ENCODE results near the gene IL4.
"Not testable (repeated sequence)": the region's sequence is repeated elsewhere in the genome, so short reads cannot be mapped to it uniquely, and the experiment has no call there.

IL4 gene

GRCh38 chr5:132673939-132674630 is at the start of gene IL4:
Gene IL4 (plus strand): TSS chr5:132673989. CDS start chr5:132674051, 62 bp downstream.
- Mint-ChIP-seq H3K27ac (peak within 1 kb of the TSS; percentile 88), H3K36me3 (no peaks in the 10 kb centered on the region), H3K4me3 (peak within 1 kb of the TSS; percentile 57), H3K4me1 (peaks cover 33% of the 10 kb centered on the region), H3K9me3 (no peaks in the 10 kb centered on the region)
- peak; percentile 17 for ATAC-seq
- DNase-seq (ENCODE audit: low spot score in 2 of 2) = no peak

GRCh38 chr5:132627470-132627869 is 46.3 kb upstream of the IL4 start:
- ATAC-seq (no peak), DNase-seq (ENCODE audit: low spot score in 2 of 2) (no peak)
- Mint-ChIP-seq H3K27ac (no peak overlapping the region), H3K4me3 (no peak overlapping the region), H3K36me3 (peaks cover 66% of the 10 kb centered on the region), H3K9me3 (no peaks in the 10 kb centered on the region), H3K4me1 (peaks cover 43% of the 10 kb centered on the region)

GRCh38 chr5:132628814-132629213 is 45.0 kb upstream of the IL4 start:
- peak overlapping the region; percentile 74 for H3K27ac Mint-ChIP-seq
- H3K9me3 Mint-ChIP-seq = no peaks in the 10 kb centered on the region
- ATAC-seq (no peak), DNase-seq (ENCODE audit: low spot score in 2 of 2) (no peak)
- peak overlapping the region; percentile 17 for H3K4me3 Mint-ChIP-seq
- peaks cover 64% of the 10 kb centered on the region for H3K36me3 Mint-ChIP-seq
- peaks cover 31% of the 10 kb centered on the region for H3K4me1 Mint-ChIP-seq

GRCh38 chr5:132629230-132629944 is 44.4 kb upstream of the IL4 start:
- no peaks in the 10 kb centered on the region for H3K9me3 Mint-ChIP-seq
- peak overlapping the region; percentile 17 for H3K4me3 Mint-ChIP-seq
- peaks cover 30% of the 10 kb centered on the region for H3K4me1 Mint-ChIP-seq
- DNase-seq (ENCODE audit: low spot score in 2 of 2) = no peak
- H3K27ac Mint-ChIP-seq = peak overlapping the region; percentile 74
- H3K36me3 Mint-ChIP-seq = peaks cover 64% of the 10 kb centered on the region
- ATAC-seq = peak; percentile 65

GRCh38 chr5:132633587-132633986 is 40.2 kb upstream of the IL4 start:
- not testable (repeated sequence) for H3K9me3 Mint-ChIP-seq; H3K27ac Mint-ChIP-seq; H3K4me3 Mint-ChIP-seq; DNase-seq (ENCODE audit: low spot score in 2 of 2); ATAC-seq
- Mint-ChIP-seq H3K36me3 (peaks cover 80% of the 10 kb centered on the region), H3K4me1 (peaks cover 44% of the 10 kb centered on the region)

GRCh38 chr5:132635873-132636272 is 37.9 kb upstream of the IL4 start:
- DNase-seq (ENCODE audit: low spot score in 2 of 2) = no peak
- ATAC-seq = peak; percentile 90
- H3K36me3 Mint-ChIP-seq = peaks cover 84% of the 10 kb centered on the region

GRCh38 chr5:132637241-132637640 is 36.5 kb upstream of the IL4 start:
- peaks cover 84% of the 10 kb centered on the region for H3K36me3 Mint-ChIP-seq
- H3K9me3 Mint-ChIP-seq = no peaks in the 10 kb centered on the region
- ATAC-seq (no peak), DNase-seq (ENCODE audit: low spot score in 2 of 2) (no peak)
- no peak overlapping the region for H3K27ac Mint-ChIP-seq
- H3K4me3 Mint-ChIP-seq = no peak overlapping the region
- peaks cover 62% of the 10 kb centered on the region for H3K4me1 Mint-ChIP-seq

More at GRCh38 chr5:132635873-132636272, 37.9 kb upstream of the IL4 start:
- Mint-ChIP-seq H3K9me3 (no peaks in the 10 kb centered on the region), H3K27ac (peak overlapping the region; percentile 70), H3K4me1 (peaks cover 55% of the 10 kb centered on the region), H3K4me3 (peak overlapping the region; percentile 38)

GRCh38 chr5:132639706-132640130 is 34.1 kb upstream of the IL4 start:
- peak overlapping the region; percentile 44 for H3K4me3 Mint-ChIP-seq
- DNase-seq (ENCODE audit: low spot score in 2 of 2) = no peak
- ATAC-seq = peak; percentile 57
- H3K36me3 Mint-ChIP-seq = peaks cover 81% of the 10 kb centered on the region
- H3K27ac Mint-ChIP-seq = peak overlapping the region; percentile 87
- H3K9me3 Mint-ChIP-seq = no peaks in the 10 kb centered on the region
- peaks cover 73% of the 10 kb centered on the region for H3K4me1 Mint-ChIP-seq

- ATAC-seq (peak; percentile 58), DNase-seq (ENCODE audit: low spot score in 2 of 2) (peak in 1 of 2 donors; percentile 69)
- H3K27ac Mint-ChIP-seq = peak overlapping the region; percentile 87
- H3K36me3 Mint-ChIP-seq = peaks cover 81% of the 10 kb centered on the region
- H3K4me3 Mint-ChIP-seq = peak overlapping the region; percentile 44
- H3K9me3 Mint-ChIP-seq = no peaks in the 10 kb centered on the region
- H3K4me1 Mint-ChIP-seq = peaks cover 70% of the 10 kb centered on the region
Observed at GRCh38 chr5:132640613-132641012, 33.2 kb upstream of the IL4 start.

- Mint-ChIP-seq H3K9me3 (no peaks in the 10 kb centered on the region), H3K36me3 (peaks cover 77% of the 10 kb centered on the region), H3K27ac (peak overlapping the region; percentile 87), H3K4me1 (peaks cover 64% of the 10 kb centered on the region), H3K4me3 (peak overlapping the region; percentile 44)
- DNase-seq (ENCODE audit: low spot score in 2 of 2) (peak in 1 of 2 donors; percentile 72), ATAC-seq (peak; percentile 89)
Observed at GRCh38 chr5:132641241-132641723, 32.5 kb upstream of the IL4 start.

- H3K4me3 Mint-ChIP-seq = peak overlapping the region; percentile 44
- DNase-seq (ENCODE audit: low spot score in 2 of 2) (no peak), ATAC-seq (peak; percentile 12)
- peak overlapping the region; percentile 87 for H3K27ac Mint-ChIP-seq
- H3K36me3 Mint-ChIP-seq = peaks cover 74% of the 10 kb centered on the region
- peaks cover 62% of the 10 kb centered on the region for H3K4me1 Mint-ChIP-seq
- no peaks in the 10 kb centered on the region for H3K9me3 Mint-ChIP-seq
Observed at GRCh38 chr5:132641841-132642240, 31.9 kb upstream of the IL4 start.

GRCh38 chr5:132644177-132644576 is 29.6 kb upstream of the IL4 start:
- Mint-ChIP-seq H3K4me1 (peaks cover 49% of the 10 kb centered on the region), H3K36me3 (peaks cover 50% of the 10 kb centered on the region), H3K4me3 (no peak overlapping the region), H3K9me3 (peaks cover 8% of the 10 kb centered on the region), H3K27ac (no peak overlapping the region)
- DNase-seq (ENCODE audit: low spot score in 2 of 2) = no peak
- ATAC-seq = no peak

GRCh38 chr5:132646583-132647266 is 27.1 kb upstream of the IL4 start:
- H3K9me3 Mint-ChIP-seq = peaks cover 8% of the 10 kb centered on the region
- H3K4me3 Mint-ChIP-seq = no peak overlapping the region
- H3K36me3 Mint-ChIP-seq = peaks cover 25% of the 10 kb centered on the region
- H3K4me1 Mint-ChIP-seq = peaks cover 24% of the 10 kb centered on the region
- H3K27ac Mint-ChIP-seq = no peak overlapping the region
- no peak for ATAC-seq
- no peak for DNase-seq (ENCODE audit: low spot score in 2 of 2)

- peak in 1 of 2 donors; percentile 38 for DNase-seq (ENCODE audit: low spot score in 2 of 2)
- no peak overlapping the region for H3K27ac Mint-ChIP-seq
- H3K36me3 Mint-ChIP-seq = peaks cover 17% of the 10 kb centered on the region
- peaks cover 17% of the 10 kb centered on the region for H3K4me1 Mint-ChIP-seq
- no peak for ATAC-seq
- H3K9me3 Mint-ChIP-seq = peaks cover 8% of the 10 kb centered on the region
- H3K4me3 Mint-ChIP-seq = no peak overlapping the region
Observed at GRCh38 chr5:132647473-132647872, 26.3 kb upstream of the IL4 start.

GRCh38 chr5:132648355-132648754 is 25.4 kb upstream of the IL4 start:
- no peak for DNase-seq (ENCODE audit: low spot score in 2 of 2)
- peaks cover 8% of the 10 kb centered on the region for H3K9me3 Mint-ChIP-seq
- peaks cover 8% of the 10 kb centered on the region for H3K36me3 Mint-ChIP-seq
- no peak for ATAC-seq
- peaks cover 8% of the 10 kb centered on the region for H3K4me1 Mint-ChIP-seq
- H3K27ac Mint-ChIP-seq = no peak overlapping the region
- no peak overlapping the region for H3K4me3 Mint-ChIP-seq
